ENCODE results near the gene ZNF653.
"Not testable (repeated sequence)": the region's sequence is repeated elsewhere in the genome, so short reads cannot be mapped to it uniquely, and the experiment has no call there.

ZNF653 gene

GRCh38 chr19:11446652-11447301 lies 58.9 kb downstream of the ZNF653 start:
- no peak overlapping the region for H3K4me3 ChIP-seq (ENCODE audit: insufficient read depth, low read depth, low read length)
- no peaks in the 10 kb centered on the region for H3K27me3 ChIP-seq (ENCODE audit: control insufficient read depth, insufficient read depth, low read length, poor library complexity, severe bottlenecking)
- peaks cover 15% of the 10 kb centered on the region for H3K4me1 ChIP-seq (ENCODE audit: control insufficient read depth, insufficient read depth, low read length)
- no peak overlapping the region for H3K27ac ChIP-seq (ENCODE audit: insufficient read depth, low read depth, low read length, poor library complexity, severe bottlenecking)
- 82 to 86% methylated on average over 23 of the region's 23 CpGs for WGBS, 2 experiments
- H3K9me3 ChIP-seq (ENCODE audit: control insufficient read depth, low read length) = no peaks in the 10 kb centered on the region
- H3K36me3 ChIP-seq (ENCODE audit: control insufficient read depth, insufficient read depth, low read length) = peaks cover 30% of the 10 kb centered on the region

GRCh38 chr19:11446271-11446651 lies 59.4 kb downstream of the ZNF653 start:
- 91 to 92% methylated on average over 14 of the region's 14 CpGs for WGBS, 2 experiments
- Histone ChIP-seq H3K36me3 (ENCODE audit: control insufficient read depth, insufficient read depth, low read length) (peaks cover 35% of the 10 kb centered on the region), H3K27me3 (ENCODE audit: control insufficient read depth, insufficient read depth, low read length, poor library complexity, severe bottlenecking) (no peaks in the 10 kb centered on the region), H3K4me1 (ENCODE audit: control insufficient read depth, insufficient read depth, low read length) (peaks cover 10% of the 10 kb centered on the region), H3K4me3 (ENCODE audit: insufficient read depth, low read depth, low read length) (no peak overlapping the region), H3K9me3 (ENCODE audit: control insufficient read depth, low read length) (no peaks in the 10 kb centered on the region), H3K27ac (ENCODE audit: insufficient read depth, low read depth, low read length, poor library complexity, severe bottlenecking) (no peak overlapping the region)

- Histone ChIP-seq H3K36me3 (ENCODE audit: control insufficient read depth, insufficient read depth, low read length) (peaks cover 39% of the 10 kb centered on the region), H3K9me3 (ENCODE audit: control insufficient read depth, low read length) (no peaks in the 10 kb centered on the region), H3K27ac (ENCODE audit: insufficient read depth, low read depth, low read length, poor library complexity, severe bottlenecking) (no peak overlapping the region), H3K4me1 (ENCODE audit: control insufficient read depth, insufficient read depth, low read length) (no peaks in the 10 kb centered on the region), H3K4me3 (ENCODE audit: insufficient read depth, low read depth, low read length) (no peak overlapping the region), H3K27me3 (ENCODE audit: control insufficient read depth, insufficient read depth, low read length, poor library complexity, severe bottlenecking) (no peaks in the 10 kb centered on the region)
- 93 to 95% methylated on average over 13 of the region's 13 CpGs for WGBS, 2 experiments
Observed at GRCh38 chr19:11445141-11445540, 60.5 kb downstream of the ZNF653 start.

- H3K36me3 ChIP-seq (ENCODE audit: control insufficient read depth, insufficient read depth, low read length) = peaks cover 41% of the 10 kb centered on the region
- WGBS, 2 experiments = 91 to 94% methylated on average over 5 of the region's 5 CpGs
Observed at GRCh38 chr19:11444059-11444458, 61.6 kb downstream of the ZNF653 start.

GRCh38 chr19:11437955-11438354 lies 67.7 kb downstream of the ZNF653 start:
- H3K27me3 ChIP-seq (ENCODE audit: control insufficient read depth, insufficient read depth, low read length, poor library complexity, severe bottlenecking) = no peaks in the 10 kb centered on the region
- peaks cover 31% of the 10 kb centered on the region for H3K36me3 ChIP-seq (ENCODE audit: control insufficient read depth, insufficient read depth, low read length)
- H3K4me1 ChIP-seq (ENCODE audit: control insufficient read depth, insufficient read depth, low read length) = peaks cover 7% of the 10 kb centered on the region
- H3K9me3 ChIP-seq (ENCODE audit: control insufficient read depth, low read length) = no peaks in the 10 kb centered on the region
- no peak overlapping the region for H3K27ac ChIP-seq (ENCODE audit: insufficient read depth, low read depth, low read length, poor library complexity, severe bottlenecking)
- 94 to 95% methylated on average over 9 of the region's 9 CpGs for WGBS, 2 experiments
- no peak overlapping the region for H3K4me3 ChIP-seq (ENCODE audit: insufficient read depth, low read depth, low read length)

More at GRCh38 chr19:11444059-11444458, 61.6 kb downstream of the ZNF653 start:
- Histone ChIP-seq H3K27ac (ENCODE audit: insufficient read depth, low read depth, low read length, poor library complexity, severe bottlenecking) (no peak overlapping the region), H3K4me1 (ENCODE audit: control insufficient read depth, insufficient read depth, low read length) (no peaks in the 10 kb centered on the region), H3K9me3 (ENCODE audit: control insufficient read depth, low read length) (no peaks in the 10 kb centered on the region), H3K27me3 (ENCODE audit: control insufficient read depth, insufficient read depth, low read length, poor library complexity, severe bottlenecking) (no peaks in the 10 kb centered on the region), H3K4me3 (ENCODE audit: insufficient read depth, low read depth, low read length) (no peak overlapping the region)

- 5 to 7% methylated on average over 21 of the region's 21 CpGs for WGBS, 2 experiments
Observed at GRCh38 chr19:11435833-11436313, 69.8 kb downstream of the ZNF653 start.

GRCh38 chr19:11435057-11435832 lies 70.4 kb downstream of the ZNF653 start, which contains the start of the genes ODAD3 and PRKCSH:
Gene ODAD3 (minus strand): TSS chr19:11435121. CDS start chr19:11435016, 105 bp downstream.
Gene PRKCSH (plus strand): TSS chr19:11435635. CDS start chr19:11436118, 483 bp downstream.
- Histone ChIP-seq H3K36me3 (ENCODE audit: control insufficient read depth, insufficient read depth, low read length) (peaks cover 18% of the 10 kb centered on the region), H3K4me1 (ENCODE audit: control insufficient read depth, insufficient read depth, low read length) (peaks cover 7% of the 10 kb centered on the region), H3K9me3 (ENCODE audit: control insufficient read depth, low read length) (no peaks in the 10 kb centered on the region), H3K27ac (ENCODE audit: insufficient read depth, low read depth, low read length, poor library complexity, severe bottlenecking) (peak within 1 kb of the TSS; percentile 87), H3K27me3 (ENCODE audit: control insufficient read depth, insufficient read depth, low read length, poor library complexity, severe bottlenecking) (no peaks in the 10 kb centered on the region), H3K4me3 (ENCODE audit: insufficient read depth, low read depth, low read length) (peak within 1 kb of the TSS; percentile 83)
- WGBS, 2 experiments = 0% methylated on average over 53 of the region's 53 CpGs

More at GRCh38 chr19:11435833-11436313, 69.8 kb downstream of the ZNF653 start:
- Histone ChIP-seq H3K27ac (ENCODE audit: insufficient read depth, low read depth, low read length, poor library complexity, severe bottlenecking) (peak overlapping the region; percentile 87), H3K9me3 (ENCODE audit: control insufficient read depth, low read length) (no peaks in the 10 kb centered on the region), H3K27me3 (ENCODE audit: control insufficient read depth, insufficient read depth, low read length, poor library complexity, severe bottlenecking) (no peaks in the 10 kb centered on the region), H3K4me3 (ENCODE audit: insufficient read depth, low read depth, low read length) (peak overlapping the region; percentile 83), H3K36me3 (ENCODE audit: control insufficient read depth, insufficient read depth, low read length) (peaks cover 18% of the 10 kb centered on the region), H3K4me1 (ENCODE audit: control insufficient read depth, insufficient read depth, low read length) (peaks cover 7% of the 10 kb centered on the region)

GRCh38 chr19:11434703-11435056 lies 71.0 kb downstream of the ZNF653 start:
- no peak overlapping the region for H3K27ac ChIP-seq (ENCODE audit: insufficient read depth, low read depth, low read length, poor library complexity, severe bottlenecking)

GRCh38 chr19:11433526-11433925 lies 72.1 kb downstream of the ZNF653 start:
- not testable (repeated sequence) for H3K27ac ChIP-seq (ENCODE audit: insufficient read depth, low read depth, low read length, poor library complexity, severe bottlenecking); H3K27me3 ChIP-seq (ENCODE audit: control insufficient read depth, insufficient read depth, low read length, poor library complexity, severe bottlenecking); H3K9me3 ChIP-seq (ENCODE audit: control insufficient read depth, low read length); H3K4me1 ChIP-seq (ENCODE audit: control insufficient read depth, insufficient read depth, low read length); H3K36me3 ChIP-seq (ENCODE audit: control insufficient read depth, insufficient read depth, low read length); H3K4me3 ChIP-seq (ENCODE audit: insufficient read depth, low read depth, low read length)
- 92 to 93% methylated on average over 3 of the region's 3 CpGs for WGBS, 2 experiments

More at GRCh38 chr19:11434703-11435056, 71.0 kb downstream of the ZNF653 start:
- Histone ChIP-seq H3K27me3 (ENCODE audit: control insufficient read depth, insufficient read depth, low read length, poor library complexity, severe bottlenecking) (no peaks in the 10 kb centered on the region), H3K9me3 (ENCODE audit: control insufficient read depth, low read length) (no peaks in the 10 kb centered on the region), H3K4me3 (ENCODE audit: insufficient read depth, low read depth, low read length) (peak overlapping the region; percentile 29), H3K4me1 (ENCODE audit: control insufficient read depth, insufficient read depth, low read length) (peaks cover 7% of the 10 kb centered on the region), H3K36me3 (ENCODE audit: control insufficient read depth, insufficient read depth, low read length) (peaks cover 14% of the 10 kb centered on the region)
- 20 to 21% methylated on average over 9 of the region's 9 CpGs for WGBS, 2 experiments

Measured in ectodermal cell (in vitro differentiated cells).